ENCODE results near the gene CASQ2. TPM values are rescaled to one million over a fixed set of nuclear protein-coding genes. Genes with fewer than 3 reads are reported as not detected.
A peak's percentile ranks its signal among the peaks of the same experiment; 100 is the strongest.

The CASQ2 gene
- total and polyA plus RNA-seq, 10 of the 15 experiments (the other 5 are each of a cell fraction or from before 2014, with no cell fraction given) = not detected

GRCh38 chr1:115771847-115772457, 3.4 kb upstream of the CASQ2 start:
- Histone ChIP-seq H2AFZ (ENCODE audit: control insufficient read depth, low read depth, low read length) (peak overlapping the region; percentile 64), H3K4me2 (ENCODE audit: control insufficient read depth, insufficient read depth) (no peak overlapping the region)

More at GRCh38 chr1:115771847-115772457, 3.4 kb upstream of the CASQ2 start:
- intact Hi-C loops (cut with micrococcal nuclease; ENCODE audit: unreplicated experiment) = loop anchor here (1.0 to 5.0 kb wide), 3 partner anchors 55 to 635 kb away; no protein-coding TSS in a partner anchor
- no peak overlapping the region for H3K9ac ChIP-seq (ENCODE audit: control insufficient read depth, insufficient read depth, low read length)
- H3K36me3 ChIP-seq (ENCODE audit: control insufficient read depth in 2 of 2, insufficient read depth in 2 of 2, low read length in 1 of 2) = no peaks in the 10 kb centered on the region
- no peak overlapping the region for H3K4me3 ChIP-seq
- in situ Hi-C loops (cut with MboI) = loop anchor here (5.0 kb wide), 3 partner anchors 55 to 635 kb away; no protein-coding TSS in a partner anchor
- no TSS peak for BruUV-seq (replicated peaks)
- H3K79me2 ChIP-seq (ENCODE audit: control insufficient read depth, insufficient read depth, low read length) = no peaks in the 10 kb centered on the region
- 21% methylated on average over 10 of the region's 10 CpGs for WGBS (ENCODE audit: insufficient coverage, insufficient replicate concordance, low lambda C conversion rate, missing lambda C conversion rate)
- TF ChIP-seq BMI1 (IDR thresholded peaks at IDR 0.05; ENCODE audit: borderline replicate concordance) (no peak), PBX3 (IDR thresholded peaks at IDR 0.05; ENCODE audit: insufficient replicate concordance, low read depth, low read length) (peak; percentile 44), SMC3 (IDR thresholded peaks at IDR 0.05; ENCODE audit: borderline replicate concordance, low read length) (peak; percentile 80; the same call in 1 of the 2 replicates), MYC (IDR thresholded peaks at IDR 0.05; ENCODE audit: insufficient read depth, insufficient read length, insufficient replicate concordance, low read length, severe bottlenecking) (no peak), BHLHE40 (IDR thresholded peaks at IDR 0.05; ENCODE audit: borderline replicate concordance in 1 of 2, low read depth in 2 of 2, low read length in 1 of 2) (0 out of 4 replicates have a peak, but pooled peaks of 1 of the 2 experiments have one; percentile 12), SKIL (IDR thresholded peaks at IDR 0.05; ENCODE audit: low read depth, poor library complexity, severe bottlenecking) (peak; percentile 41), PKNOX1 (IDR thresholded peaks at IDR 0.05) (peak; percentile 81), RAD21 (IDR thresholded peaks at IDR 0.05; ENCODE audit: insufficient read depth, low read depth, low read length) (peak; percentile 96), MEF2B (IDR thresholded peaks at IDR 0.05; ENCODE audit: partially characterized antibody, poor library complexity, severe bottlenecking) (no peak), YY1 (IDR thresholded peaks at IDR 0.05; ENCODE audit: low read depth, low read length) (peak; percentile 59), CTCF (IDR thresholded peaks at IDR 0.05 in 2 of 3, conservative IDR thresholded peaks at IDR 0.05 in 1 of 3; ENCODE audit: control insufficient read depth in 2 of 3, extremely low read depth in 1 of 3, insufficient read depth in 1 of 3, low read depth in 3 of 3, low read length in 3 of 3) (peak; percentile 67 to 77 (median 68))
- CTCF ChIA-PET = interaction anchor here (0.7 to 4.9 kb wide), 23 partner anchors 9 to 631 kb away, joined by 3 to 72 read pairs (median 4); no protein-coding TSS in a partner anchor
- ATAC-seq = peak; percentile 97
- SMC1A ChIA-PET (ENCODE audit: uncharacterized antibody, unreplicated experiment) = interaction anchor here (0.6 to 3.2 kb wide), 17 partner anchors 11 to 727 kb away, joined by 3 to 21 read pairs (median 4); no protein-coding TSS in a partner anchor
- H3K9me3 ChIP-seq (replicated peaks; ENCODE audit: control insufficient read depth, insufficient read depth, low read length) = no peaks in the 10 kb centered on the region
- no peaks in the 10 kb centered on the region; a peak in 2 of 4 replicates for H3K27me3 ChIP-seq (replicated peaks in 1 of 2; ENCODE audit: control insufficient read depth in 2 of 2, insufficient read depth in 2 of 2, low read length in 1 of 2)
- H4K20me1 ChIP-seq (ENCODE audit: control insufficient read depth, insufficient read depth) = no peaks in the 10 kb centered on the region
- peak; percentile 53 for DNase-seq (ENCODE audit: low read depth, low spot score)
- POLR2A ChIA-PET = no interaction called here
- FAIRE-seq = peak; percentile 59
- H3K27ac ChIP-seq (ENCODE audit: control insufficient read depth, insufficient read depth) = no peak overlapping the region
- RAD21 ChIA-PET (ENCODE audit: unreplicated experiment) = interaction anchor here (0.7 to 3.0 kb wide), 10 partner anchors 47 to 635 kb away, joined by 3 to 21 read pairs (median 4); no protein-coding TSS in a partner anchor
- no peaks in the 10 kb centered on the region for H3K4me1 ChIP-seq (ENCODE audit: control insufficient read depth, insufficient read depth, low read length)
